Endothelial cell of umbilical vein (primary cell): ENCODE results near the gene DNAJC22. TPM values are rescaled to one million over a fixed set of nuclear protein-coding genes. Genes with fewer than 3 reads are reported as not detected.
"Not testable (repeated sequence)": the region's sequence is repeated elsewhere in the genome, so short reads cannot be mapped to it uniquely, and the experiment has no call there.

Experiments
- BruUV-seq: library from RNA; stranded (reverse); fragments of 400-500 nt; replicated peaks from 2 replicates; lab custom pipeline; 2021; lab: Mats Ljungman, UMichigan
- CTCF ChIA-PET: fragments of 300-600, 350-600 bp; sonication (Branson Sonifier 250); formaldehyde crosslinking; loops from one replicate; lab custom pipeline; 2021; ENCODE audit warnings: antibody characterized with exemption, inconsistent platforms; lab: Charles Lee
- POLR2A ChIA-PET: fragments of 300-600, 350-600 bp; sonication (Branson Sonifier 250); formaldehyde crosslinking; loops from one replicate; lab custom pipeline; 2021; ENCODE audit warnings: antibody characterized with exemption, inconsistent platforms; lab: Charles Lee
- DNase-seq: peaks from one replicate; pipeline ENCODE4 v3.0.0-alpha.2; 2011; ENCODE audit warnings: low read depth, low spot score
- FAIRE-seq: peaks from 2 replicates; lab custom pipeline; 2011; peaks lifted over from hg19 to GRCh38; lab: Jason Lieb, UNC
- H2AFZ ChIP-seq: 2 replicates; pipeline ENCODE4 v1.6.0; 2012; ENCODE audit warnings: low read depth, low read length, control low read depth, inconsistent platforms
- H3K27ac ChIP-seq: 2 replicates; pipeline ENCODE4 v1.5.1; 2011; ENCODE audit warnings: low read depth, mild to moderate bottlenecking, control low read depth, low read length, moderate library complexity; ENCODE audit not compliant: insufficient read depth
- H3K27me3 ChIP-seq, 2 experiments: 2 replicates each; pipeline versions ENCODE4 v1.6.0 to v1.6.1; 2011; ENCODE audit warnings: low read length in 2 of 2, mixed read lengths in 1 of 2; ENCODE audit not compliant: control insufficient read depth in 2 of 2, insufficient read depth in 2 of 2
- H3K36me3 ChIP-seq, 2 experiments: 2 replicates in 1 of 2; 3 replicates in 1 of 2; pipeline ENCODE4 v1.5.1; 2011; ENCODE audit warnings: low read length in 2 of 2, mild to moderate bottlenecking in 1 of 2, moderate library complexity in 1 of 2; ENCODE audit not compliant: control insufficient read depth in 2 of 2, insufficient read depth in 2 of 2; ENCODE audit errors: extremely low read depth in 1 of 2
- H3K4me1 ChIP-seq: 3 replicates; pipeline ENCODE4 v1.5.1; 2011; ENCODE audit warnings: mild to moderate bottlenecking, low read length; ENCODE audit not compliant: control insufficient read depth, insufficient read depth; ENCODE audit errors: extremely low read depth
- H3K4me2 ChIP-seq: 2 replicates; pipeline ENCODE4 v1.6.1; 2011; ENCODE audit warnings: low read length, control low read depth, mixed read lengths; ENCODE audit not compliant: insufficient read depth
- H3K4me3 ChIP-seq, 3 experiments: fragments of 200-600 bp in 1 of 3; sonication (generic), shearing (Covaris generic) in 1 of 3; replicated peaks in 1 of 3; 2 replicates each; pipeline ENCODE4 v1.5.1; 2011 to 2016; ENCODE audit warnings: control low read depth in 3 of 3, low read length in 3 of 3, mild to moderate bottlenecking in 2 of 3, inconsistent platforms in 1 of 3, low read depth in 1 of 3, moderate library complexity in 1 of 3; ENCODE audit not compliant: insufficient read depth in 1 of 3
- H3K79me2 ChIP-seq: 2 replicates; pipeline ENCODE4 v1.6.0; 2012; ENCODE audit warnings: low read length, inconsistent platforms; ENCODE audit not compliant: control insufficient read depth, insufficient read depth
- H3K9ac ChIP-seq: replicated peaks from 2 replicates; pipeline ENCODE3; 2011; ENCODE audit warnings: low read length, control low read depth; ENCODE audit not compliant: insufficient read depth; ENCODE audit errors: extremely low read depth
- H3K9me1 ChIP-seq: replicated peaks from 3 replicates; pipeline ENCODE4 v1.6.0; 2011; ENCODE audit warnings: mild to moderate bottlenecking, low read length; ENCODE audit not compliant: control insufficient read depth, insufficient read depth; ENCODE audit errors: extremely low read depth
- H3K9me3 ChIP-seq: replicated peaks from 2 replicates; pipeline ENCODE4 v1.5.1; 2012; ENCODE audit warnings: low read length, inconsistent platforms; ENCODE audit not compliant: control insufficient read depth, insufficient read depth
- H4K20me1 ChIP-seq: replicated peaks from 2 replicates; pipeline ENCODE3; 2011; ENCODE audit warnings: mild to moderate bottlenecking, low read length; ENCODE audit not compliant: control insufficient read depth, insufficient read depth; ENCODE audit errors: extremely low read depth
- EZH2 ChIP-seq: IDR thresholded peaks from 2 replicates; pipeline ENCODE4 v1.6.1; 2012; ENCODE audit warnings: borderline replicate concordance, low read depth, mild to moderate bottlenecking, moderate library complexity, low read length, inconsistent platforms; ENCODE audit not compliant: severe bottlenecking
- FOS ChIP-seq: IDR thresholded peaks from 2 replicates; pipeline ENCODE4 v1.6.1; 2011; ENCODE audit warnings: mild to moderate bottlenecking, low read length, moderate library complexity, borderline replicate concordance; ENCODE audit not compliant: insufficient read depth
- GATA2 ChIP-seq: IDR thresholded peaks from 2 replicates; pipeline ENCODE4 v1.7.0; 2011; ENCODE audit warnings: low read depth, mild to moderate bottlenecking, moderate library complexity, mixed read lengths, low read length; ENCODE audit not compliant: insufficient read length, insufficient read depth
- JUN ChIP-seq: IDR thresholded peaks from 2 replicates; pipeline ENCODE4 v1.6.1; 2011; ENCODE audit warnings: borderline replicate concordance, low read depth; ENCODE audit not compliant: insufficient read length, insufficient read depth
- MYC ChIP-seq: IDR thresholded peaks from one replicate; pipeline ENCODE4 v1.6.1; 2011; ENCODE audit warnings: mild to moderate bottlenecking, low read depth, low read length
- POLR2A ChIP-seq: IDR thresholded peaks from 2 replicates; pipeline ENCODE4 v1.6.1; 2012; ENCODE audit warnings: low read depth, mild to moderate bottlenecking, control low read depth, low read length
- POLR2AphosphoS5 ChIP-seq: IDR thresholded peaks from 2 replicates; pipeline ENCODE4 v1.6.1; 2012; ENCODE audit warnings: low read depth, mild to moderate bottlenecking, control low read depth, low read length, moderate library complexity; ENCODE audit not compliant: insufficient read depth
- dilution Hi-C: fragments of 300-500 bp; cut with MboI; formaldehyde crosslinking; loops from one replicate; pipeline ENCODE4 v1.15.0; 2019; ENCODE audit warnings: low sequenced_read_pairs; ENCODE audit not compliant: extremely low pct_ligation_motif_present
- intact Hi-C: fragments of 100-400 bp; cut with micrococcal nuclease; formaldehyde crosslinking; loops from one replicate; pipeline ENCODE4 v1.10.0; 2022
- polyA plus RNA-seq, 4 experiments: library from polyadenylated mRNA; depleted of rRNA in 3 of 4; stranded (reverse) in 3 of 4; unstranded in 1 of 4; fragments of >200 nt; gene quantifications; 2 replicates each; pipeline versions ENCODE4 v1.2.1 to v1.2.3, GENCODE V29; 2011 to 2012; ENCODE audit warnings: missing spikeins in 1 of 4
- total RNA-seq: library from RNA; stranded (reverse); gene quantifications from 2 replicates; pipeline ENCODE4 v1.2.3, GENCODE V29; 2021
- TF ChIP-seq, protein P1 (sequence below), 2 donors: IDR thresholded peaks; 1 replicate in 1 of 2; 2 replicates in 1 of 2; pipeline ENCODE4 v1.5.1; 2011; ENCODE audit warnings: low read length in 2 of 2, mild to moderate bottlenecking in 2 of 2, moderate library complexity in 2 of 2, control low read depth in 1 of 2, inconsistent platforms in 1 of 2, low read depth in 1 of 2; ENCODE audit not compliant: insufficient read depth in 1 of 2; ENCODE audit errors: extremely low read depth in 1 of 2
- TF ChIP-seq, protein P2 (sequence below): IDR thresholded peaks from 2 replicates; pipeline ENCODE4 v1.6.1; 2011; ENCODE audit not compliant: insufficient read depth, insufficient read length

Gene DNAJC22
- total and polyA plus RNA-seq, 2 donors (not counting 3 experiments of a cell fraction or from before 2014, with no cell fraction given), result 1.3 to 1.4 TPM

- no peak overlapping the region for H2AFZ ChIP-seq
- no TSS peak for BruUV-seq
- peaks cover 5% of the 10 kb centered on the region for H4K20me1 ChIP-seq
- no peak overlapping the region for H3K9ac ChIP-seq
- no peak overlapping the region for H3K27ac ChIP-seq
- FAIRE-seq (no peak), DNase-seq (no peak)
- no peaks in the 10 kb centered on the region for H3K9me1 ChIP-seq
- no peaks in the 10 kb centered on the region for H3K9me3 ChIP-seq
- H3K36me3 ChIP-seq, result no peaks in the 10 kb centered on the region
- no peak overlapping the region for H3K4me2 ChIP-seq
- TF ChIP-seq POLR2AphosphoS5 (no peak), MYC (no peak), FOS (no peak), GATA2 (no peak), EZH2 (no peak), POLR2A (no peak), JUN (no peak)
- TF ChIP-seq, protein P1, sequence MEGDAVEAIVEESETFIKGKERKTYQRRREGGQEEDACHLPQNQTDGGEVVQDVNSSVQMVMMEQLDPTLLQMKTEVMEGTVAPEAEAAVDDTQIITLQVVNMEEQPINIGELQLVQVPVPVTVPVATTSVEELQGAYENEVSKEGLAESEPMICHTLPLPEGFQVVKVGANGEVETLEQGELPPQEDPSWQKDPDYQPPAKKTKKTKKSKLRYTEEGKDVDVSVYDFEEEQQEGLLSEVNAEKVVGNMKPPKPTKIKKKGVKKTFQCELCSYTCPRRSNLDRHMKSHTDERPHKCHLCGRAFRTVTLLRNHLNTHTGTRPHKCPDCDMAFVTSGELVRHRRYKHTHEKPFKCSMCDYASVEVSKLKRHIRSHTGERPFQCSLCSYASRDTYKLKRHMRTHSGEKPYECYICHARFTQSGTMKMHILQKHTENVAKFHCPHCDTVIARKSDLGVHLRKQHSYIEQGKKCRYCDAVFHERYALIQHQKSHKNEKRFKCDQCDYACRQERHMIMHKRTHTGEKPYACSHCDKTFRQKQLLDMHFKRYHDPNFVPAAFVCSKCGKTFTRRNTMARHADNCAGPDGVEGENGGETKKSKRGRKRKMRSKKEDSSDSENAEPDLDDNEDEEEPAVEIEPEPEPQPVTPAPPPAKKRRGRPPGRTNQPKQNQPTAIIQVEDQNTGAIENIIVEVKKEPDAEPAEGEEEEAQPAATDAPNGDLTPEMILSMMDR (IDR thresholded peaks at IDR 0.05; ENCODE audit: extremely low read depth in 1 of 2, insufficient read depth in 1 of 2, low read depth in 1 of 2, low read length in 2 of 2), result no peak
- TF ChIP-seq, protein P2, sequence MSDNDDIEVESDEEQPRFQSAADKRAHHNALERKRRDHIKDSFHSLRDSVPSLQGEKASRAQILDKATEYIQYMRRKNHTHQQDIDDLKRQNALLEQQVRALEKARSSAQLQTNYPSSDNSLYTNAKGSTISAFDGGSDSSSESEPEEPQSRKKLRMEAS, result no peak
- dilution Hi-C loops, result no loop called here
- ChIA-PET POLR2A (interaction anchor here (0.8 kb wide), 1 partner anchor 20 kb away, joined by 3 read pairs; no protein-coding TSS in a partner anchor), CTCF (interaction anchor here (0.7 to 6.6 kb wide), 6 partner anchors 10 to 139 kb away, joined by 3 to 38 read pairs (median 4); partner anchors contain the start of gene SPATS2)
- peaks cover 4% of the 10 kb centered on the region for H3K4me1 ChIP-seq
- intact Hi-C loops, result no loop called here
- H3K27me3 ChIP-seq, result no peaks in the 10 kb centered on the region
- H3K79me2 ChIP-seq, result peaks cover 95% of the 10 kb centered on the region
- H3K4me3 ChIP-seq, result no peak overlapping the region
Measured at GRCh38 chr12:49377386-49377785, 30.7 kb downstream of the DNAJC22 start.

- H3K9me1 ChIP-seq, intact Hi-C loops, FAIRE-seq, H3K4me3 ChIP-seq, POLR2A ChIA-PET, DNase-seq, H2AFZ ChIP-seq, BruUV-seq, H3K27ac ChIP-seq, H3K36me3 ChIP-seq, H3K9ac ChIP-seq, H4K20me1 ChIP-seq, H3K4me1 ChIP-seq, H3K9me3 ChIP-seq, H3K27me3 ChIP-seq, H3K4me2 ChIP-seq, dilution Hi-C loops: not testable (repeated sequence)
- peaks cover 94% of the 10 kb centered on the region for H3K79me2 ChIP-seq
- CTCF ChIA-PET, result interaction anchor here (1.0 to 2.0 kb wide), 3 partner anchors 21 to 81 kb away, joined by 3 to 8 read pairs (median 4); no protein-coding TSS in a partner anchor
Measured at GRCh38 chr12:49380184-49380583, 33.5 kb downstream of the DNAJC22 start.
